ENCODE measurements around the gene EFR3B.

Gene EFR3B

GRCh38 chr2:25197336-25198208 is 155.7 kb downstream of the EFR3B start:
- no peak for DNase-seq

- no peak for DNase-seq
Observed at GRCh38 chr2:25198209-25198525, 156.3 kb downstream of the EFR3B start.

- DNase-seq, result no peak
Observed at GRCh38 chr2:25198576-25198975, 156.7 kb downstream of the EFR3B start.

GRCh38 chr2:25201265-25201664 is 159.4 kb downstream of the EFR3B start:
- DNase-seq, result no peak

GRCh38 chr2:25201794-25202193 is 159.9 kb downstream of the EFR3B start:
- no peak for DNase-seq

- no peak for DNase-seq
Observed at GRCh38 chr2:25202275-25202674, 160.4 kb downstream of the EFR3B start.

GRCh38 chr2:25204190-25204838 is 162.4 kb downstream of the EFR3B start:
- DNase-seq, result no peak

- DNase-seq, result no peak
Observed at GRCh38 chr2:25207078-25207545, 165.2 kb downstream of the EFR3B start.

All from stimulated activated CD4-positive, alpha-beta T cell treated with anti-CD3 and anti-CD28 coated beads, Interleukin-4, amount 100 ng/mL, for 24 hours (primary cell).